ENCODE data around the gene ICA1. TPM values are rescaled to one million over a fixed set of nuclear protein-coding genes. Genes with fewer than 3 reads are reported as not detected.

ICA1 gene
- 60.4 and 66.4 TPM in 2 replicates for total RNA-seq (2022)
- percentile 82 among the genes with signal in this experiment for Bru-seq, nascent RNA
- percentile 65 among the genes with signal in this experiment for BruChase-seq, experiment 1, labeled RNA remaining after a 6-hour chase
- percentile 65 among the genes with signal in this experiment for BruChase-seq, experiment 2, labeled RNA remaining after a 2-hour chase
- long read RNA-seq, transcript ICA1-201 (14 exons, 2,309 nt): minor isoform, 8 of 138 reads
- long read RNA-seq, transcript ICA1-207 (14 exons, 2,440 nt): major isoform, 43 of 138 reads
- long read RNA-seq, transcript ICA1-206 (14 exons, 2,458 nt): minor isoform, 33 of 138 reads
- long read RNA-seq, partial matches to known transcripts: 9 of 138 reads
- long read RNA-seq, other reads (novel, unspliced or antisense): 40 of 138 reads

GRCh38 chr7:8261711-8262695 is at the start of gene ICA1:
Gene ICA1, minus strand, starts transcription at chr7:8262167. Its CDS starts 26,241 bp downstream, at chr7:8235926.
- H3K9me3 Mint-ChIP-seq (ENCODE audit: low read depth, unreplicated experiment): no peaks in the 10 kb centered on the region
- DNase-seq: peak; percentile 91
- H3K27me3 Mint-ChIP-seq (ENCODE audit: unreplicated experiment): no peaks in the 10 kb centered on the region
- intact Hi-C loops (cut with micrococcal nuclease; ENCODE audit: unreplicated experiment): no loop called here
- H3K36me3 Mint-ChIP-seq (ENCODE audit: insufficient read depth, unreplicated experiment): peaks cover 30% of the 10 kb centered on the region
- peaks cover 10% of the 10 kb centered on the region for H3K4me1 Mint-ChIP-seq (ENCODE audit: low read depth, unreplicated experiment)
- CTCF ChIA-PET: interaction anchor here (0.6 to 1.3 kb wide), 8 partner anchors 11 to 843 kb away, joined by 3 to 8 read pairs (median 3); no protein-coding TSS in a partner anchor
- no TSS peak for BruUV-seq (replicated peaks)
- TF ChIP-seq CTCF (IDR thresholded peaks at IDR 0.05; ENCODE audit: unreplicated experiment): no peak
- peak within 1 kb of the TSS; percentile 96 for H3K4me3 Mint-ChIP-seq (ENCODE audit: low read depth, unreplicated experiment)
- peak within 1 kb of the TSS; percentile 96 for H3K27ac Mint-ChIP-seq (ENCODE audit: unreplicated experiment)

DNA sequence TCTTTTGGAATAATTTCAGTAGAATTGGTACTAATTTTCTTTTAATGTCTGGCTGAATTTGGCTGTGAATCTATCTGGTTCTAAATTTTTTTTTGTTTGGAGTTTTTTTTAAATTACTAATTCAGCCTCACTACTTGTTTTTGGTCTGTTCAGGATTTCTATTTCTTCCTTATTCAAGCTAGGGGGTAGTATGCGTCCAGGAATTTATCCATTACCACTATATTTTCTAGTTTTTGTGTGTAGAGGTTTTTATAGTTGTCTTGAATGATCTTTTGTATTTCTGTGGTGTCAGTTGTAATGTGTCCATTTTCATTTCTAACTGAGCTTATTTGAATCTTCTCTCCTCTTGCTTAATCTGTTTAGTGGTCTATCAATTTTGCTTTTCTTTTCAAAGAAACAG is 48.9 kb upstream of the ICA1 start:
- no TSS peak for BruUV-seq (replicated peaks)
- Mint-ChIP-seq H3K27ac (ENCODE audit: unreplicated experiment) (no peak overlapping the region), H3K4me1 (ENCODE audit: low read depth, unreplicated experiment) (no peaks in the 10 kb centered on the region), H3K9me3 (ENCODE audit: low read depth, unreplicated experiment) (no peaks in the 10 kb centered on the region), H3K4me3 (ENCODE audit: low read depth, unreplicated experiment) (no peak overlapping the region), H3K36me3 (ENCODE audit: insufficient read depth, unreplicated experiment) (no peaks in the 10 kb centered on the region), H3K27me3 (ENCODE audit: unreplicated experiment) (peaks cover 23% of the 10 kb centered on the region)
- intact Hi-C loops (cut with micrococcal nuclease; ENCODE audit: unreplicated experiment): loop anchor here (5.0 kb wide), 1 partner anchor 56 kb away; no protein-coding TSS in a partner anchor
- DNase-seq: no peak
- TF ChIP-seq CTCF (IDR thresholded peaks at IDR 0.05; ENCODE audit: unreplicated experiment): no peak
- CTCF ChIA-PET: interaction anchor here (0.9 kb wide), 1 partner anchor 77 kb away, joined by 3 read pairs; no protein-coding TSS in a partner anchor

DNA sequence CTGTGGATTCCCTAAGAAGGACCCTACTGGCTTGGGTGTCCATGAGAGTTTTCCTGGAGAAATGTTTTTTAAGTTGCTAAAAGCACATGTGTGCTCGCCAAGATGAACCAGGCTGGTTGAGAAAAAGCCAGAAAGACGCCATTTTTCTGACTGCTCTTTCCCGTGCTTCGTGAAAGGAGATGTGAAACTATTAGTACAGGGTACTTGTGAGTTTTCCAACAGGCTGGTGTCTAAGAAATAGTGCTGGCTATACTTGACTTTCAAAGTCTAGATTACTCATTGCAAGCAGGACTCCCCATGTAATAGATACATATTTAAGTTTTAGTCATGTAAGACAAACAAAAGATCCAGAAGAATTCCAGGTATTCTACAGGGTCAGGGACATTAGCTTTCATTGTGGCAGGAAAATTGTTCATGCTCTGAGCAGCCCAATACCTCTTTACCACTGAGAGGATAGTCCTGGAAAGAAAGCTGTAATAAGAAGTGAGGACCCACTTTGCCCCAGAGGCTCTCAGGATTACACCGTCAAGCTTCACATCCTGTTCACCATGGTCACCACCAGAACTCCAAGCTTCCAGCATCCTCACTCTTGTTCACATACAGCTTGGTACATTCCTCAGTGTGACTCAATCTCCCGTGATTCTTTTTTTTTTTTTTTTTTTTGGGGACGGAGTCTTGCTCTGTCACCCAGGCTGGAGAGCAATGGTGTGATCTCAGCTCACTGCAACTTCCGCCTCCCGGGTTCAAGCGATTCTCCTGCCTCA is 43.8 kb upstream of the ICA1 start:
- TF ChIP-seq CTCF (IDR thresholded peaks at IDR 0.05; ENCODE audit: unreplicated experiment): no peak
- no peaks in the 10 kb centered on the region for H3K4me1 Mint-ChIP-seq (ENCODE audit: low read depth, unreplicated experiment)
- peaks cover 14% of the 10 kb centered on the region for H3K27me3 Mint-ChIP-seq (ENCODE audit: unreplicated experiment)
- intact Hi-C loops (cut with micrococcal nuclease; ENCODE audit: unreplicated experiment): no loop called here
- DNase-seq: no peak
- H3K27ac Mint-ChIP-seq (ENCODE audit: unreplicated experiment): no peak overlapping the region
- peaks cover 9% of the 10 kb centered on the region for H3K36me3 Mint-ChIP-seq (ENCODE audit: insufficient read depth, unreplicated experiment)
- no TSS peak for BruUV-seq (replicated peaks)
- H3K9me3 Mint-ChIP-seq (ENCODE audit: low read depth, unreplicated experiment): no peaks in the 10 kb centered on the region
- H3K4me3 Mint-ChIP-seq (ENCODE audit: low read depth, unreplicated experiment): no peak overlapping the region
- CTCF ChIA-PET: interaction anchor here (0.5 to 1.2 kb wide), 3 partner anchors 10 to 476 kb away, joined by 3 to 5 read pairs (median 3); no protein-coding TSS in a partner anchor

- Mint-ChIP-seq H3K4me3 (ENCODE audit: low read depth, unreplicated experiment) (no peak overlapping the region), H3K9me3 (ENCODE audit: low read depth, unreplicated experiment) (no peaks in the 10 kb centered on the region), H3K36me3 (ENCODE audit: insufficient read depth, unreplicated experiment) (peaks cover 9% of the 10 kb centered on the region), H3K27ac (ENCODE audit: unreplicated experiment) (no peak overlapping the region), H3K27me3 (ENCODE audit: unreplicated experiment) (peaks cover 14% of the 10 kb centered on the region), H3K4me1 (ENCODE audit: low read depth, unreplicated experiment) (no peaks in the 10 kb centered on the region)
- CTCF ChIA-PET: no interaction called here
- no TSS peak for BruUV-seq (replicated peaks)
- DNase-seq: no peak
- intact Hi-C loops (cut with micrococcal nuclease; ENCODE audit: unreplicated experiment): no loop called here
- no peak for TF ChIP-seq CTCF (IDR thresholded peaks at IDR 0.05; ENCODE audit: unreplicated experiment)
Measured at GRCh38 chr7:8305104-8305503, 43.1 kb upstream of the ICA1 start.
